PC-9 (cell line): ENCODE results near the gene EIF5.

ENCODE experiments used
- EZH2 ChIP-seq: fragments of 200-600 bp; sonication (generic); IDR thresholded peaks from 2 replicates; pipeline ENCODE4 v1.8.0; 2017; ENCODE audit warnings: antibody characterized with exemption, low read depth
- TF ChIP-seq, protein P1 (sequence below): fragments of 200-600 bp; sonication (generic); conservative IDR thresholded peaks from 2 replicates; pipeline ENCODE4 v1.6.1; 2017; ENCODE audit warnings: mixed run types, antibody characterized with exemption, mild to moderate bottlenecking, moderate library complexity

DNA sequence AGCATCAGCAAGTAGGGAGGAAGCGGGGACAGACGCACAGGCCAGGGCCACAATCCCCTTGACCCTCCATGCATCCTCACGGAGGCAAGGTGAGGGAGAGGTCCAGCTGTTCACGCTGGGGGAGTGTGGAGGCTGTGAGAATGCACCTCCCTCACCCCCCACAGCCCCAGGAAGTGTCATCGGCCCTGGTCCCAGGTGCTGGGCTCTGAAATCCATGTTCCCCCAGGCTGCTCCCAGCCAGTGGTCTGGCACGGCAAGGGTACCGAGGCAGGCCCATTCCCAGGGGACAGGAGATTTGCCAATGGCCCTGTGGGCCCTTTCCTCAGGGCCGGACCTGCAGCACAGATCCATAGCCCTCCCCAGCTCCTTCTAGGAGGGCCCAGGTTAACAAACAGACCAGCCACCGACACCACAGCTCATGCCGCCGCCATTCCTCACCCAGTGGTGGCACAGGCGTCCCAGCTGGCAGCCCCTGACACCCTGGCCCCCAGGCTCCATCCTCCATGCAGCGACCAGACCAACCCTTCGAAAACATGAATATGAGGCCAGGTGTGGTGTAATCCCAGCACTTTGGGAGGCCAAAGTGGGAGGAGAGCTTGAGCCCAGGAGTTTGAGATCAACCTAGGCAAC is 21.9 kb upstream of the EIF5 start:
- TF ChIP-seq, protein P1, sequence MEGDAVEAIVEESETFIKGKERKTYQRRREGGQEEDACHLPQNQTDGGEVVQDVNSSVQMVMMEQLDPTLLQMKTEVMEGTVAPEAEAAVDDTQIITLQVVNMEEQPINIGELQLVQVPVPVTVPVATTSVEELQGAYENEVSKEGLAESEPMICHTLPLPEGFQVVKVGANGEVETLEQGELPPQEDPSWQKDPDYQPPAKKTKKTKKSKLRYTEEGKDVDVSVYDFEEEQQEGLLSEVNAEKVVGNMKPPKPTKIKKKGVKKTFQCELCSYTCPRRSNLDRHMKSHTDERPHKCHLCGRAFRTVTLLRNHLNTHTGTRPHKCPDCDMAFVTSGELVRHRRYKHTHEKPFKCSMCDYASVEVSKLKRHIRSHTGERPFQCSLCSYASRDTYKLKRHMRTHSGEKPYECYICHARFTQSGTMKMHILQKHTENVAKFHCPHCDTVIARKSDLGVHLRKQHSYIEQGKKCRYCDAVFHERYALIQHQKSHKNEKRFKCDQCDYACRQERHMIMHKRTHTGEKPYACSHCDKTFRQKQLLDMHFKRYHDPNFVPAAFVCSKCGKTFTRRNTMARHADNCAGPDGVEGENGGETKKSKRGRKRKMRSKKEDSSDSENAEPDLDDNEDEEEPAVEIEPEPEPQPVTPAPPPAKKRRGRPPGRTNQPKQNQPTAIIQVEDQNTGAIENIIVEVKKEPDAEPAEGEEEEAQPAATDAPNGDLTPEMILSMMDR, result no peak
- TF ChIP-seq EZH2, result no peak
